ENCODE measurements around the gene ST7. TPM values are rescaled to one million over a fixed set of nuclear protein-coding genes. Genes with fewer than 3 reads are reported as not detected.
"Not testable (repeated sequence)": the region's sequence is repeated elsewhere in the genome, so short reads cannot be mapped to it uniquely, and the experiment has no call there.

Gene ST7
- total and polyA plus RNA-seq, 2 of the 8 experiments (the other 6 are each of a cell fraction or from before 2014, with no cell fraction given) = 16.3 to 18.0 TPM

GRCh38 chr7:117030793-117031192, 77.5 kb downstream of the ST7 start:
- not testable (repeated sequence) for H3K23ac ChIP-seq (ENCODE audit: insufficient read length); H3K79me2 ChIP-seq (ENCODE audit: control insufficient read depth in 1 of 2, insufficient read depth in 2 of 2, low read length in 2 of 2)

More at GRCh38 chr7:117030793-117031192, 77.5 kb downstream of the ST7 start:
- H3K18ac ChIP-seq (ENCODE audit: extremely low read depth, low read length); H2AFZ ChIP-seq (ENCODE audit: low read length); H3K56ac ChIP-seq (replicated peaks; ENCODE audit: insufficient read length, low read depth, low read length); H3K23me2 ChIP-seq (ENCODE audit: low read depth, low read length); H3K27me3 ChIP-seq (replicated peaks in 1 of 4; ENCODE audit: control insufficient read depth in 3 of 4, extremely low read depth in 1 of 4, insufficient read depth in 3 of 4, low read length in 3 of 4); H3K4me3 ChIP-seq (ENCODE audit: extremely low read depth in 1 of 4, insufficient read depth in 2 of 4, low read depth in 3 of 4, low read length in 4 of 4); H4K91ac ChIP-seq (replicated peaks; ENCODE audit: insufficient read length, low read length); H3K9me3 ChIP-seq (ENCODE audit: insufficient read depth in 2 of 2, low read depth in 1 of 2, low read length in 1 of 2); H4K5ac ChIP-seq (ENCODE audit: insufficient read length, low read depth, low read length); H2AK5ac ChIP-seq (ENCODE audit: low read depth, low read length); H4K20me1 ChIP-seq (replicated peaks in 1 of 2; ENCODE audit: control insufficient read depth in 1 of 2, insufficient read depth in 2 of 2, low read length in 2 of 2); H3K36me3 ChIP-seq (ENCODE audit: control insufficient read depth in 2 of 4, insufficient read depth in 4 of 4, low read length in 3 of 4); H3K4me1 ChIP-seq (replicated peaks in 1 of 4; ENCODE audit: control insufficient read depth in 3 of 4, insufficient read depth in 4 of 4, low read length in 3 of 4); H2BK5ac ChIP-seq (ENCODE audit: low read depth, low read length); H3K4me2 ChIP-seq (ENCODE audit: insufficient read depth in 1 of 2, low read depth in 2 of 2, low read length in 2 of 2); H4K8ac ChIP-seq (ENCODE audit: extremely low read depth, insufficient read depth, low read length); H3K4ac ChIP-seq (replicated peaks; ENCODE audit: insufficient read length, low read depth, low read length); CTCF ChIA-PET (ENCODE audit: partially characterized antibody); H2BK15ac ChIP-seq (ENCODE audit: low read length); FAIRE-seq; DNase-seq (ENCODE audit: low read depth in 1 of 2, low spot score in 2 of 2); H2BK12ac ChIP-seq (ENCODE audit: low read depth, low read length); H3K27ac ChIP-seq (ENCODE audit: low read depth, low read length); H2BK20ac ChIP-seq (ENCODE audit: low read length); POLR2A ChIA-PET (ENCODE audit: partially characterized antibody); H2BK120ac ChIP-seq (replicated peaks; ENCODE audit: low read depth, low read length); H3K14ac ChIP-seq (ENCODE audit: insufficient read length); H3K79me1 ChIP-seq (ENCODE audit: low read depth, low read length); H3K9ac ChIP-seq (replicated peaks in 1 of 4; ENCODE audit: extremely low read depth in 1 of 4, low read depth in 3 of 4, low read length in 3 of 4): not testable (repeated sequence)
- WGBS, 2 experiments (ENCODE audit: extremely low coverage in 1 of 2, insufficient coverage in 1 of 2, insufficient read length in 1 of 2, insufficient replicate concordance in 2 of 2, low coverage in 1 of 2, low lambda C conversion rate in 2 of 2, missing lambda C conversion rate in 1 of 2) = 0% methylated on average over 1 of the region's 1 CpG; no CpG with 5 or more reads in 1 of the 2 experiments

Data from H1 (cell line).